Thyroid gland (tissue), 4 donors: ENCODE data around the gene P2RX1.

Source experiments
- POLR2A ChIP-seq, 2 donors: fragments of 450-650 bp; IDR thresholded peaks; one replicate each; pipeline ENCODE4 v1.6.1; 2017; ENCODE audit warnings: antibody characterized with exemption in 2 of 2, mild to moderate bottlenecking in 2 of 2, moderate library complexity in 1 of 2
- TF ChIP-seq, protein P1 (sequence below), 6 experiments: fragments of 200-600 bp in 3 of 6; fragments of 450-650 bp in 3 of 6; sonication (generic) in 3 of 6; IDR thresholded peaks; one replicate each; pipeline ENCODE4 v1.5.1; 2016 to 2019; ENCODE audit warnings: antibody characterized with exemption in 6 of 6, mild to moderate bottlenecking in 2 of 6, inconsistent platforms in 1 of 6, moderate library complexity in 1 of 6

DNA sequence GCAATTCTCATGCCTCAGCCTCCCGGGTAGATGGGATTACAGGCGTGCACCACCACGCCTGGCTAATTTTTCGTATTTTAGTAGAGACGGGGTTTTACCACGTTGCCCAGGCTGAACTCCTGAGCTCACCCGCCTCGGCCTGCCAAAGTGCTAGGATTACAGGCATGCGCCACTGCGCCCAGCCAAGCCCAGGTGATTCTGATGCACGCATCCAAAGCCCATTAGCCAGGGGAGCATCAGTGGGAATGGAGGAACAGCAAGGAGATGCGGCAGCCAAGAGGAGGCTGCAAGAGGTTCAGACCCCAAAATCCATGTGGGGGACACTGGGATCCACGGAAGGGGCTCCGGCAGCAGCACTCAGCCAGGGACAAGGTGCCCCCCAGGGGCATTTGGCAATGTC is 35.9 kb upstream of the P2RX1 start:
- TF ChIP-seq, protein P1, sequence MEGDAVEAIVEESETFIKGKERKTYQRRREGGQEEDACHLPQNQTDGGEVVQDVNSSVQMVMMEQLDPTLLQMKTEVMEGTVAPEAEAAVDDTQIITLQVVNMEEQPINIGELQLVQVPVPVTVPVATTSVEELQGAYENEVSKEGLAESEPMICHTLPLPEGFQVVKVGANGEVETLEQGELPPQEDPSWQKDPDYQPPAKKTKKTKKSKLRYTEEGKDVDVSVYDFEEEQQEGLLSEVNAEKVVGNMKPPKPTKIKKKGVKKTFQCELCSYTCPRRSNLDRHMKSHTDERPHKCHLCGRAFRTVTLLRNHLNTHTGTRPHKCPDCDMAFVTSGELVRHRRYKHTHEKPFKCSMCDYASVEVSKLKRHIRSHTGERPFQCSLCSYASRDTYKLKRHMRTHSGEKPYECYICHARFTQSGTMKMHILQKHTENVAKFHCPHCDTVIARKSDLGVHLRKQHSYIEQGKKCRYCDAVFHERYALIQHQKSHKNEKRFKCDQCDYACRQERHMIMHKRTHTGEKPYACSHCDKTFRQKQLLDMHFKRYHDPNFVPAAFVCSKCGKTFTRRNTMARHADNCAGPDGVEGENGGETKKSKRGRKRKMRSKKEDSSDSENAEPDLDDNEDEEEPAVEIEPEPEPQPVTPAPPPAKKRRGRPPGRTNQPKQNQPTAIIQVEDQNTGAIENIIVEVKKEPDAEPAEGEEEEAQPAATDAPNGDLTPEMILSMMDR (IDR thresholded peaks at IDR 0.05), result no peak
- no peak for TF ChIP-seq POLR2A (IDR thresholded peaks at IDR 0.05)
